PC-9 (cell line): ENCODE results near the gene LRP3.

Experiments
- CTCF ChIP-seq: fragments of 200-600 bp; sonication (generic); conservative IDR thresholded peaks from 2 replicates; pipeline ENCODE4 v1.6.1; 2017; ENCODE audit warnings: mixed run types, antibody characterized with exemption, mild to moderate bottlenecking, moderate library complexity
- EZH2 ChIP-seq: fragments of 200-600 bp; sonication (generic); IDR thresholded peaks from 2 replicates; pipeline ENCODE4 v1.8.0; 2017; ENCODE audit warnings: antibody characterized with exemption, low read depth

DNA sequence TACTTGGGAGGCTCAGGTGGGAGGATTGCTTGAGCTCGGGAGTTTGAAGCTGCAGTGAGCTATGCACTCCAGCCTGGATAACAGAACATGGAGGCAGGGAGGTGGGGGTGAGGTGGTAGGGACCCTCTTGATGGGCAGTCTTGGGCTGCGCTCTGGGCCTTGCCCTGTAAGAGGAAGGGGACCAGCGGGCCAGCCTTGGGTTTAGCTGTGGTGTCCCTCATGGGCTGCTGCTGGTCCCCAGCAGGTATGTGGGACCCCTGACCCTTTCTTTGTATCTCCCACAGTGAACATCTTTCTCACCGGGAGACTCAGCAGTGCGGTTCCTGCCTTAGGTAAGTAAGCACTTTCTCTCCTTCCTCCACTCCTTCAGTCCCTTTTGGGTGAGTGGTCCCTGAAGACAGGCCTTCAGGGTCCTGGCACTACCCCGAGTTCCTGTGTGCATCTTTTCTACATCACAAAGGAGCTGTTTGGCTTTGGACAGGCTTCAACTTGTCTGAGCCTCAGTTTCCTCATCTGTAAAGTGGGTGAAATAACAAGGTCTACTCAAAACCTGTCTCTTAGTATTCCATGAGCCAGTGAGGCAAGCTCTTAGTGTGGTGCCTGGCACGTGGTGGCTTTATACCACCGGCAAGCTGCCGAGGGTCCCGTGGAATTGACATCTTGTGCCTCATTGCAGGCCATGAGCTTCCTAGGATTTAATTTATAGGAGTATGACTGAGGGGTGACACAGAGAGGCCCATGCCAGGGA, 2.5 kb downstream of the LRP3 start:
- no peak for TF ChIP-seq EZH2
- TF ChIP-seq CTCF, result no peak
